Smooth muscle cell (in vitro differentiated cells): ENCODE results near the gene BAG5. TPM values are rescaled to one million over a fixed set of nuclear protein-coding genes. Genes with fewer than 3 reads are reported as not detected.

Source experiments
- DNase-seq: peaks from one replicate; lab custom pipeline; 2025; ENCODE audit not compliant: unreplicated experiment; lab: John Stamatoyannopoulos, UW
- H2AFZ ChIP-seq: fragments of 200-600 bp; sonication (generic); 2 replicates; pipeline ENCODE4 v1.6.0; 2016; ENCODE audit warnings: antibody characterized with exemption, low read depth, mild to moderate bottlenecking
- H3F3A ChIP-seq: fragments of 200-600 bp; sonication (generic); 2 replicates; pipeline ENCODE4 v1.6.0; 2017; ENCODE audit warnings: antibody characterized with exemption, low read depth
- H3K27ac ChIP-seq: fragments of 200-600 bp; sonication (generic); 2 replicates; pipeline ENCODE4 v1.5.1; 2016; ENCODE audit warnings: low read depth, mild to moderate bottlenecking
- H3K27me3 ChIP-seq: fragments of 200-600 bp; sonication (generic); 2 replicates; pipeline ENCODE4 v1.6.1; 2016; ENCODE audit warnings: low read depth, mild to moderate bottlenecking
- H3K36me3 ChIP-seq: fragments of 200-600 bp; sonication (generic); 2 replicates; pipeline ENCODE4 v1.5.1; 2016; ENCODE audit warnings: low read depth
- H3K4me1 ChIP-seq: fragments of 200-600 bp; sonication (generic); 2 replicates; pipeline ENCODE4 v1.5.1; 2016; ENCODE audit warnings: low read depth
- H3K4me2 ChIP-seq: fragments of 200-600 bp; sonication (generic); 2 replicates; pipeline ENCODE4 v1.6.0; 2016; ENCODE audit warnings: mild to moderate bottlenecking
- H3K4me3 ChIP-seq: fragments of 200-600 bp; sonication (generic); 2 replicates; pipeline ENCODE4 v1.5.1; 2016; ENCODE audit warnings: mild to moderate bottlenecking
- H3K79me2 ChIP-seq: fragments of 200-600 bp; sonication (generic); 2 replicates; pipeline ENCODE4 v1.6.0; 2016; ENCODE audit warnings: low read depth, mild to moderate bottlenecking
- H3K9ac ChIP-seq: fragments of 200-600 bp; sonication (generic); 2 replicates; pipeline ENCODE4 v1.6.0; 2016; ENCODE audit warnings: low read depth
- H3K9me3 ChIP-seq: fragments of 200-600 bp; sonication (generic); replicated peaks from 2 replicates; pipeline ENCODE4 v1.5.1; 2016; ENCODE audit warnings: low read depth
- H4K20me1 ChIP-seq: fragments of 200-600 bp; sonication (generic); 2 replicates; pipeline ENCODE4 v1.6.0; 2016; ENCODE audit warnings: low read depth
- CTCF ChIP-seq: fragments of 200-600 bp; sonication (generic); IDR thresholded peaks from 2 replicates; pipeline ENCODE4 v1.5.1; 2017; ENCODE audit warnings: borderline replicate concordance, mild to moderate bottlenecking, antibody characterized with exemption; ENCODE audit not compliant: insufficient read depth, poor library complexity, severe bottlenecking
- WGBS: methylation state at CpG from one replicate; pipeline ENCODE4 v1.1.7; 2016; ENCODE audit warnings: low lambda C conversion rate; 5-methylcytosine and 5-hydroxymethylcytosine counted together
- polyA plus RNA-seq: library from polyadenylated mRNA; unstranded; fragments of >200 nt; fragmentation: Nextera tagmentation; extraction: Ambion mirVana; gene quantifications from 2 replicates; pipeline ENCODE4 v1.2.1, GENCODE V29; 2016
- small RNA-seq: library from RNA; depleted of rRNA; stranded (forward); fragments of <200 nt; gene quantifications from one replicate; pipeline ENCODE3, GENCODE V24; 2014
- total RNA-seq: library from RNA; depleted of rRNA; stranded (reverse); fragments of >200 nt; gene quantifications from 2 replicates; pipeline ENCODE4 v1.2.3, GENCODE V29; 2014

BAG5 gene
- total and polyA plus RNA-seq, 2 experiments from 2014 or later = 13.4 to 31.1 TPM

- no peak for DNase-seq
- WGBS = 98% methylated on average over 3 of the region's 3 CpGs
- no peak overlapping the region for H3K4me3 ChIP-seq
- no peaks in the 10 kb centered on the region for H3K9me3 ChIP-seq
- no peaks in the 10 kb centered on the region for H4K20me1 ChIP-seq
- H3K79me2 ChIP-seq = no peaks in the 10 kb centered on the region
- TF ChIP-seq CTCF = no peak
- H3K36me3 ChIP-seq = no peaks in the 10 kb centered on the region
- H3K4me2 ChIP-seq = no peak overlapping the region
- no peaks in the 10 kb centered on the region for H3K27me3 ChIP-seq
- no peaks in the 10 kb centered on the region for H3K4me1 ChIP-seq
- no peak overlapping the region for H3K27ac ChIP-seq
- no peaks in the 10 kb centered on the region for H3F3A ChIP-seq
- H2AFZ ChIP-seq = no peak overlapping the region
- no peak overlapping the region for H3K9ac ChIP-seq
Measured at GRCh38 chr14:103507751-103508150, 54.7 kb downstream of the BAG5 start.

Small RNA genes within 50 kb of the gene (small RNA-seq; reads per million reads assigned to genes)
- gene RNU4-68P (not detected), gene RNU7-160P (not detected)

Other genes with a start within 250 kb of the BAG5 start
- 233 and 278 TPM in 2 replicates for gene EIF5, start 228.4 kb downstream of the BAG5 start, total RNA-seq
- gene EIF5, start 228.4 kb downstream of the BAG5 start, polyA plus RNA-seq = 290 and 357 TPM in 2 replicates
- 63.2 and 71.3 TPM in 2 replicates for gene MARK3, start 177.2 kb downstream of the BAG5 start, total RNA-seq
- 68.4 and 69.0 TPM in 2 replicates for gene MARK3, start 177.2 kb downstream of the BAG5 start, polyA plus RNA-seq
- gene CKB, start 39.8 kb downstream of the BAG5 start, total RNA-seq = 19.8 and 25.7 TPM in 2 replicates
- gene CKB, start 39.8 kb downstream of the BAG5 start, polyA plus RNA-seq = 62.9 and 107 TPM in 2 replicates
- gene TRMT61A, start 33.5 kb downstream of the BAG5 start, total RNA-seq = 2.9 and 3.7 TPM in 2 replicates
- 6.7 and 9.2 TPM in 2 replicates for gene TRMT61A, start 33.5 kb downstream of the BAG5 start, polyA plus RNA-seq
- 33.4 and 42.8 TPM in 2 replicates for gene COA8, start 303 bp upstream of the BAG5 start, total RNA-seq
- gene COA8, start 303 bp upstream of the BAG5 start, polyA plus RNA-seq = 69.9 and 73.3 TPM in 2 replicates
- 184 and 224 TPM in 2 replicates for gene KLC1, start 66.6 kb upstream of the BAG5 start, total RNA-seq
- 167 and 180 TPM in 2 replicates for gene KLC1, start 66.6 kb upstream of the BAG5 start, polyA plus RNA-seq
- 4.9 and 10.5 TPM in 2 replicates for gene XRCC3, start 152.8 kb upstream of the BAG5 start, total RNA-seq
- gene XRCC3, start 152.8 kb upstream of the BAG5 start, polyA plus RNA-seq = 8.3 and 10.0 TPM in 2 replicates
- 33.9 and 42.6 TPM in 2 replicates for gene ZFYVE21, start 153.2 kb upstream of the BAG5 start, total RNA-seq
- 41.5 and 55.9 TPM in 2 replicates for gene ZFYVE21, start 153.2 kb upstream of the BAG5 start, polyA plus RNA-seq